Cardiac muscle cell (in vitro differentiated cells and primary cell): ENCODE data around the gene RHOH. TPM values are rescaled to one million over a fixed set of nuclear protein-coding genes. Genes with fewer than 3 reads are reported as not detected.

Experiments
- DNase-seq, 2 donors: peaks; one replicate each; pipeline versions ENCODE4 v3.0.0 to v3.0.0-alpha.2; 2010 to 2017; ENCODE audit warnings: low read depth in 1 of 2, low spot score in 1 of 2
- H3K27ac ChIP-seq: fragments of 200-600 bp; sonication (generic); 2 replicates; pipeline ENCODE4 v1.5.1; 2016
- H3K27me3 ChIP-seq: fragments of 200-600 bp; sonication (generic); 2 replicates; pipeline ENCODE4 v1.6.0; 2016; ENCODE audit warnings: control low read depth
- H3K36me3 ChIP-seq: fragments of 200-600 bp; sonication (generic); 2 replicates; pipeline ENCODE4 v1.5.1; 2016; ENCODE audit warnings: control low read depth
- H3K4me1 ChIP-seq: fragments of 200-600 bp; sonication (generic); 2 replicates; pipeline ENCODE4 v1.8.1; 2017; ENCODE audit warnings: low read depth, mild to moderate bottlenecking, mixed run types
- H3K4me3 ChIP-seq: fragments of 200-600 bp; sonication (generic); 2 replicates; pipeline ENCODE4 v1.5.1; 2016; ENCODE audit warnings: mild to moderate bottlenecking
- H3K9me3 ChIP-seq: fragments of 200-600 bp; sonication (generic); 2 replicates; pipeline ENCODE4 v1.5.1; 2017; ENCODE audit warnings: low read depth, mild to moderate bottlenecking, control low read depth
- polyA plus RNA-seq: library from polyadenylated mRNA; unstranded; fragments of >200 nt; fragmentation: Nextera tagmentation; extraction: Ambion mirVana; gene quantifications from 2 replicates; pipeline ENCODE4 v1.2.1, GENCODE V29; 2016
- total RNA-seq: library from RNA; depleted of rRNA; stranded (reverse); fragments of >200 nt; gene quantifications from 2 replicates; pipeline ENCODE4 v1.2.3, GENCODE V29; 2016
- TF ChIP-seq, protein P1 (sequence below): IDR thresholded peaks from 2 replicates; pipeline ENCODE4 v1.5.1; 2012; ENCODE audit warnings: low read depth, mild to moderate bottlenecking, low read length

RHOH gene
- total and polyA plus RNA-seq, 2 experiments from 2014 or later = not detected

DNA sequence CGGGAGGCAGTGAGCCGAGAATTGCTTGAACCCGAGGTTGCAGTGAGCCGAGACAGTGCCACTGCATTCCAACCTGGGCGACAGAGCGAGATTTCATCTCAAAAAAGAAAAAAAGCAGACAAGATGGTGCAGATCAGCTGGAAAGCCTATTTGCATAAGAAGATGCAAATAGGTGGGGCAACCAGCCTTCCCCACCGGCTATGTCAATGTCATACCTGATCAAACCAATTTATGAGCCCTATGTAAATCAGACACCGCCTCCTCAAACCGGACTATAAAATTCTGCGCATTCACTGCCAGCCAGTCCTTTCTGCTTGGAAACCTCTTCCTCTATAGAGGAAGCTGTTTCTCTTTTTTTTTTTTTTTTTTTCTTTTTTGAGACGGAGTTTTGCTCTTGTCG, 73.8 kb downstream of the RHOH start:
- no peaks in the 10 kb centered on the region for H3K27me3 ChIP-seq
- no peak overlapping the region for H3K27ac ChIP-seq
- no peaks in the 10 kb centered on the region for H3K36me3 ChIP-seq
- DNase-seq = no peak
- H3K9me3 ChIP-seq = no peaks in the 10 kb centered on the region
- TF ChIP-seq, protein P1, sequence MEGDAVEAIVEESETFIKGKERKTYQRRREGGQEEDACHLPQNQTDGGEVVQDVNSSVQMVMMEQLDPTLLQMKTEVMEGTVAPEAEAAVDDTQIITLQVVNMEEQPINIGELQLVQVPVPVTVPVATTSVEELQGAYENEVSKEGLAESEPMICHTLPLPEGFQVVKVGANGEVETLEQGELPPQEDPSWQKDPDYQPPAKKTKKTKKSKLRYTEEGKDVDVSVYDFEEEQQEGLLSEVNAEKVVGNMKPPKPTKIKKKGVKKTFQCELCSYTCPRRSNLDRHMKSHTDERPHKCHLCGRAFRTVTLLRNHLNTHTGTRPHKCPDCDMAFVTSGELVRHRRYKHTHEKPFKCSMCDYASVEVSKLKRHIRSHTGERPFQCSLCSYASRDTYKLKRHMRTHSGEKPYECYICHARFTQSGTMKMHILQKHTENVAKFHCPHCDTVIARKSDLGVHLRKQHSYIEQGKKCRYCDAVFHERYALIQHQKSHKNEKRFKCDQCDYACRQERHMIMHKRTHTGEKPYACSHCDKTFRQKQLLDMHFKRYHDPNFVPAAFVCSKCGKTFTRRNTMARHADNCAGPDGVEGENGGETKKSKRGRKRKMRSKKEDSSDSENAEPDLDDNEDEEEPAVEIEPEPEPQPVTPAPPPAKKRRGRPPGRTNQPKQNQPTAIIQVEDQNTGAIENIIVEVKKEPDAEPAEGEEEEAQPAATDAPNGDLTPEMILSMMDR = no peak
- H3K4me1 ChIP-seq = no peaks in the 10 kb centered on the region
- no peak overlapping the region for H3K4me3 ChIP-seq

DNA sequence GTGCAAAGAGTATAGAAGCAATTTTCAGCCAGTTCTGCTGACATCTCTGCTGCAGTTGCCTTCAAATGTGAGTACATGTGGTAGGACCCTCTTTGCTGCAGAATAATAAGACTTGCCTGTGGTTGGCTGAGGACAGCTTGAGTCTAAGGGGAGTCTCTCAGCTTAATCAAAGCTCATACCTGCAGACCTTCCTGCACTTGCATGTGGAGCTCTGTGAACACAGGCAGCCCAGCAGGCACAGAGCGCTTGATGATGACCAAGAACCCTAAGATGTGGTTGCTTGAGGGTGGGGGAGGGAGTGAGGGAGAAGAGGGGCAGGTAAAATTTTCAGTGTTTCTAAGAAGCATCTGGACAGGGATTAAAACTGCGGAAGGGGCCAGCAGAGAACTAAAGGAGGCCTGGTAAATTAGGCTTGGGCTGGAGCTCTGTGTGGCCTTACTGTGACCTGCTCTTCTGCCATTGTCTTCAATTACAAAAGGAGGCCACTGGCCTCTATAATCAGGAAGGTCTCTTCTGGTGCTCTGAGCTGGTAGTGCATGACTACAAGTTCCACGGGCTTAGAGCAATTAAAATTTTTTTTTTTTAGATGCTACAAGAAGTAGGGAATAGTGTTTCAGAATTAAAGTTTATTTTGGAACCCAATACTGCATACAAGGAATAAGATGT, 78.4 kb downstream of the RHOH start:
- Histone ChIP-seq H3K27ac (no peak overlapping the region), H3K36me3 (no peaks in the 10 kb centered on the region), H3K4me3 (no peak overlapping the region), H3K9me3 (no peaks in the 10 kb centered on the region), H3K4me1 (no peaks in the 10 kb centered on the region), H3K27me3 (no peaks in the 10 kb centered on the region)
- TF ChIP-seq, protein P1 = no peak
- no peak for DNase-seq

- Histone ChIP-seq H3K36me3 (no peaks in the 10 kb centered on the region), H3K9me3 (no peaks in the 10 kb centered on the region), H3K27me3 (no peaks in the 10 kb centered on the region), H3K27ac (no peak overlapping the region), H3K4me3 (no peak overlapping the region), H3K4me1 (no peaks in the 10 kb centered on the region)
- TF ChIP-seq, protein P1 = no peak
- no peak for DNase-seq
Measured at GRCh38 chr4:40276546-40276945, 79.7 kb downstream of the RHOH start.

- DNase-seq = no peak
- Histone ChIP-seq H3K27me3 (no peaks in the 10 kb centered on the region), H3K4me1 (no peaks in the 10 kb centered on the region), H3K36me3 (no peaks in the 10 kb centered on the region), H3K9me3 (no peaks in the 10 kb centered on the region), H3K27ac (no peak overlapping the region), H3K4me3 (no peak overlapping the region)
- TF ChIP-seq, protein P1 = no peak
Measured at GRCh38 chr4:40280586-40280985, 83.8 kb downstream of the RHOH start.

DNA sequence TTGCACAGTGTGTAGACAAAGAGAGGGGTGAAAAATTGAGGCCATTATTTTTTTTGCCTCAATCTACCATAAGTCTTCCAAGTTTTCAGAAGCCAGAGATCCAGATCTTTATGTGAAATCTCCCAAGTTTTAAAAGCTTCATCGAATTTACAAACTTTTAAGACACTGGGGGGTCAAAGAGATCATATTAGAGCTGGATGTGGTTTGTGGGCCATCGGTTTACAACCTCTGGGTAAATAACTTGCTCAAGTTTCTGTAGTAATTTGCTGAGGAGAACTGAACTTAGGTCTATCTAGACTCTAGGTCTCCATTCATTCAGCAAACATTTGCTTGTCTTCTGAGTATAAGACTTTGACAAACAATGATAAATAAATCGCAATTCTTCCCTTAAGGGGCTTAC, 84.3 kb downstream of the RHOH start:
- no peak overlapping the region for H3K4me3 ChIP-seq
- H3K4me1 ChIP-seq = no peaks in the 10 kb centered on the region
- H3K36me3 ChIP-seq = no peaks in the 10 kb centered on the region
- H3K9me3 ChIP-seq = no peaks in the 10 kb centered on the region
- TF ChIP-seq, protein P1 = no peak
- DNase-seq = no peak
- no peak overlapping the region for H3K27ac ChIP-seq
- H3K27me3 ChIP-seq = no peaks in the 10 kb centered on the region
